ENCODE measurements around the gene OLFM1.

GRCh38 chr9:135086597-135087488 lies 625 bp upstream of the OLFM1 start:
- TF ChIP-seq CTCF (IDR thresholded peaks at IDR 0.05) (no peak), POLR2A (IDR thresholded peaks at IDR 0.05) (no peak)

All from right lobe of liver (tissue), 4 donors.